DOHH2 (cell line): ENCODE data around the gene CBFA2T3.

Source experiments
- H3F3A ChIP-seq: fragments of 200-600 bp; sonication (generic), shearing (Covaris generic); 2 replicates; pipeline ENCODE4 v1.6.0; 2016; ENCODE audit warnings: antibody characterized with exemption, mild to moderate bottlenecking; ENCODE audit not compliant: control insufficient read depth, insufficient read depth
- H3K27ac ChIP-seq: fragments of 200-600 bp; sonication (generic); 2 replicates; pipeline ENCODE4 v1.5.1; 2014; ENCODE audit warnings: low read depth, mild to moderate bottlenecking, low read length, moderate library complexity
- H3K27me3 ChIP-seq: fragments of 200-600 bp; sonication (generic); 2 replicates; pipeline ENCODE4 v1.6.1; 2014; ENCODE audit warnings: mild to moderate bottlenecking, low read length, mixed read lengths; ENCODE audit not compliant: control insufficient read depth
- H3K36me3 ChIP-seq: fragments of 200-600 bp; sonication (generic); 2 replicates; pipeline ENCODE4 v1.6.1; 2014; ENCODE audit warnings: mild to moderate bottlenecking, low read length, moderate library complexity, mixed read lengths; ENCODE audit not compliant: control insufficient read depth
- H3K4me1 ChIP-seq: fragments of 200-600 bp; sonication (generic); 2 replicates; pipeline ENCODE4 v1.6.1; 2014; ENCODE audit warnings: mild to moderate bottlenecking, low read length, mixed read lengths; ENCODE audit not compliant: control insufficient read depth
- H3K4me2 ChIP-seq: fragments of 200-600 bp; sonication (generic); 2 replicates; pipeline ENCODE4 v1.6.0; 2014; ENCODE audit warnings: mild to moderate bottlenecking, low read length, moderate library complexity
- H3K4me3 ChIP-seq: fragments of 200-600 bp; sonication (generic); 2 replicates; pipeline ENCODE4 v1.5.1; 2014; ENCODE audit warnings: mild to moderate bottlenecking, low read length, mixed read lengths
- H3K79me2 ChIP-seq: fragments of 200-600 bp; sonication (generic); 2 replicates; pipeline ENCODE4 v1.6.1; 2014; ENCODE audit warnings: mild to moderate bottlenecking, low read length, mixed read lengths; ENCODE audit not compliant: control insufficient read depth
- H3K9me2 ChIP-seq: fragments of 200-600 bp; sonication (generic); replicated peaks from 2 replicates; pipeline ENCODE4 v1.6.1; 2014; ENCODE audit warnings: mild to moderate bottlenecking, low read length, mixed read lengths; ENCODE audit not compliant: control insufficient read depth
- H3K9me3 ChIP-seq: fragments of 200-600 bp; sonication (generic); 2 replicates; pipeline ENCODE4 v1.6.1; 2014; ENCODE audit warnings: antibody characterized with exemption, low read length, mixed read lengths; ENCODE audit not compliant: control insufficient read depth, insufficient read depth
- H4K20me1 ChIP-seq: fragments of 200-600 bp; sonication (generic); 2 replicates; pipeline ENCODE4 v1.6.0; 2014; ENCODE audit warnings: low read depth, mild to moderate bottlenecking, antibody characterized with exemption, low read length, moderate library complexity; ENCODE audit not compliant: control insufficient read depth, insufficient read depth
- CTCF ChIP-seq: fragments of 200-600 bp; sonication (generic); IDR thresholded peaks from one replicate; pipeline ENCODE4 v1.5.1; 2014; ENCODE audit warnings: antibody characterized with exemption, mild to moderate bottlenecking, low read depth, low read length; ENCODE audit not compliant: poor library complexity, severe bottlenecking
- EZH2phosphoT487 ChIP-seq: fragments of 200-600 bp; sonication (generic); IDR thresholded peaks from 2 replicates; pipeline ENCODE4 v1.6.1; 2017; ENCODE audit warnings: borderline replicate concordance, mild to moderate bottlenecking, antibody characterized with exemption, low read length, moderate library complexity, mixed read lengths

Gene CBFA2T3

DNA sequence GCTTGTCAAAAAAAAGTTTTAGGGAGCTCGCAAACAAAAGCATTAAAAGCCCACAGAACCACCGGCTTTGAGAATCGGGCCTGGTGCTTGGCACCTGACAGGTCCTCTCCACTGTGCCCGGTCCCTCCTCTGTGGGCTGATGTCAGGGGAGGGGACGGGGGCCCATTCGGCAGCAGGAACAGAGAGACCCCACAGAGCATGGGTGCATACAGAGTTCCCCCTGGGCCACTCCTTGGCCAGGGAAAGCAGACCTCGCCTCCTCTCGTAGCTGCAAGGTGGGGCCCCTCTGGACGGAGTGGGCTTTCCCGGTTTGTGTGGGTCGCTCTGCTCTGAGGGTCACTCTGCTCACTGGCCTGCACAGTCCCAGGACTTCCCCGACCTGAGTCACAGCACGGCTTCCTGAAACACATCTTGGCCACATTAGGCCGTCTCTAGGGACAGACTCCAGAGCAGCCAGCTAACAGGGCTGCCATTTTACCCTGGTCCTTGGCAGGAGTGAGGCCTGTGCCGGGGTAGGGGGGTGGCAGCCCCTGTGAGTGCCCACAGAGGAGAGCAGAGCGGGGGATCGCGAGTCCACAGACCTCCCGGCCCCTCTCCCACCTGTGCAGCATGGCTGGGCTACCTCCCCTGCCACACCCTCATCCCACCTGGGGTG, 11.1 kb downstream of the CBFA2T3 start:
- Histone ChIP-seq H3K79me2 (no peaks in the 10 kb centered on the region), H4K20me1 (no peaks in the 10 kb centered on the region), H3K27ac (peak overlapping the region; percentile 47), H3K36me3 (no peaks in the 10 kb centered on the region), H3K27me3 (no peaks in the 10 kb centered on the region), H3K9me2 (no peaks in the 10 kb centered on the region), H3K4me1 (peaks cover 62% of the 10 kb centered on the region), H3K4me3 (0 out of 2 replicates have a peak overlapping the region, but pooled peaks have one; percentile 2), H3K4me2 (peak overlapping the region; percentile 37), H3F3A (peaks cover 16% of the 10 kb centered on the region), H3K9me3 (no peaks in the 10 kb centered on the region)
- TF ChIP-seq EZH2phosphoT487: no peak
- TF ChIP-seq CTCF: no peak

- no peaks in the 10 kb centered on the region for H3K27me3 ChIP-seq
- H3K4me3 ChIP-seq: no peak overlapping the region
- no peak for TF ChIP-seq EZH2phosphoT487
- H4K20me1 ChIP-seq: no peaks in the 10 kb centered on the region
- no peaks in the 10 kb centered on the region for H3K9me3 ChIP-seq
- no peaks in the 10 kb centered on the region for H3K79me2 ChIP-seq
- H3K27ac ChIP-seq: peak overlapping the region; percentile 47
- no peaks in the 10 kb centered on the region for H3K9me2 ChIP-seq
- H3K4me1 ChIP-seq: peaks cover 57% of the 10 kb centered on the region
- no peaks in the 10 kb centered on the region for H3K36me3 ChIP-seq
- peak overlapping the region; percentile 37 for H3K4me2 ChIP-seq
- peaks cover 16% of the 10 kb centered on the region for H3F3A ChIP-seq
Measured at GRCh38 chr16:88965411-88965810, 11.6 kb downstream of the CBFA2T3 start.

DNA sequence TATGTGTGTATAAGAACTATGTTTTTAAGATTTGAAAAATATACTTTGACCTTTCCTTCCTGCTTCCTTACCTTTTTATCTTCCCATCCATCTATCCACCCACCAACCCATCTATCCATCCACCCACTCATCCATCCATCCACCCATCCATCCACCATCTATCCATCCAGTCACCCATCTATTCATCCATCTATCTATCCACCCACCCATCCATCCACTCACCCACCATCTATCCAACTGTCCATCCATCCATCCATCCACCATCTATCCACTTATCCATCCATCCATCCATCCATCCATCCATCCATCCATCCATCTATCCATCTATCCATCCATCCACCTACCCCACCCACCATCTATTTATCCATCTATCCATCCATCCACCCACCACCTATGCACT, 12.4 kb downstream of the CBFA2T3 start:
- Histone ChIP-seq H3K27me3 (no peaks in the 10 kb centered on the region), H4K20me1 (no peaks in the 10 kb centered on the region), H3K9me3 (no peaks in the 10 kb centered on the region), H3F3A (peaks cover 16% of the 10 kb centered on the region), H3K4me2 (no peak overlapping the region), H3K79me2 (no peaks in the 10 kb centered on the region), H3K36me3 (no peaks in the 10 kb centered on the region), H3K4me3 (no peak overlapping the region), H3K27ac (no peak overlapping the region), H3K9me2 (no peaks in the 10 kb centered on the region), H3K4me1 (peaks cover 49% of the 10 kb centered on the region)
- TF ChIP-seq CTCF (no peak), EZH2phosphoT487 (no peak)

DNA sequence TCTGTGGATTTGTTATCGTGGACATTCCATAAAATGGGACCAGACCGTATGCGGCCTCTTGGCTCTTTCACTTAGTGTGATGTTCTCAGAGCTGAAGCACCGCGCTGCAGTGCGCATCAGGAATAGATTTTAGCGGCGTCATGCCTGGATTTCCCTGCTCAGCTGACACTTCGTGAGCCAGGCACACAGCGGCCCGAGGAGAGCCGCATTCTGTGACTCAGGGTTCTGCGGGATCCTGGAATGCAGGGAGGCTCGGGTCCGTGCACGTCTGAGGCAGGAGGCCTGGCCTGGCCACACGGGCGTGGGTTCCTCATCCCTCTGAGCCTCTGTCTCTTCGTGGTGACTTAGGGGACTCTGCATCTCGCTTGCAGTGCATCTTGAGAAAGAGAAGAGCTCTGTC, 13.4 kb downstream of the CBFA2T3 start:
- Histone ChIP-seq H3K79me2 (no peaks in the 10 kb centered on the region), H3K4me2 (no peak overlapping the region), H3K9me2 (no peaks in the 10 kb centered on the region), H4K20me1 (no peaks in the 10 kb centered on the region), H3K36me3 (no peaks in the 10 kb centered on the region), H3F3A (peaks cover 16% of the 10 kb centered on the region), H3K27ac (no peak overlapping the region), H3K4me1 (peaks cover 38% of the 10 kb centered on the region), H3K27me3 (no peaks in the 10 kb centered on the region), H3K9me3 (no peaks in the 10 kb centered on the region), H3K4me3 (no peak overlapping the region)
- no peak for TF ChIP-seq CTCF
- TF ChIP-seq EZH2phosphoT487: no peak
